Nephron (organoid): ENCODE results near the gene STRN3.
A peak's percentile ranks its signal among the peaks of the same experiment; 100 is the strongest.
"Not testable (repeated sequence)": the region's sequence is repeated elsewhere in the genome, so short reads cannot be mapped to it uniquely, and the experiment has no call there.

Experiments
- H3K27ac Mint-ChIP-seq, 3 experiments: 2 replicates each; pipeline ENCODE4 v1.8.0; 2020; ENCODE audit warnings: mixed read lengths in 3 of 3, mild to moderate bottlenecking in 2 of 3, moderate library complexity in 1 of 3
- H3K27me3 Mint-ChIP-seq: 2 replicates; pipeline ENCODE4 v1.8.0; 2021; ENCODE audit warnings: low read depth, mild to moderate bottlenecking, moderate library complexity, mixed read lengths
- H3K36me3 Mint-ChIP-seq: 2 replicates; pipeline ENCODE4 v1.8.0; 2020; ENCODE audit warnings: low read depth, mixed read lengths
- H3K4me1 Mint-ChIP-seq: 2 replicates; pipeline ENCODE4 v1.8.0; 2020; ENCODE audit warnings: mixed read lengths
- H3K4me3 Mint-ChIP-seq, 3 experiments: 2 replicates each; pipeline ENCODE4 v1.8.0; 2020; ENCODE audit warnings: mild to moderate bottlenecking in 3 of 3, mixed read lengths in 3 of 3, moderate library complexity in 2 of 3
- H3K9me3 Mint-ChIP-seq: 2 replicates; pipeline ENCODE4 v1.8.0; 2020; ENCODE audit warnings: mixed read lengths
- CTCF ChIP-seq, 3 experiments: fragments of 200-600 bp; sonication (generic); IDR thresholded peaks; one replicate each; pipeline ENCODE4 v1.5.0; 2021; ENCODE audit warnings: antibody characterized with exemption in 3 of 3; ENCODE audit not compliant: unreplicated experiment in 3 of 3

STRN3 gene

GRCh38 chr14:31060253-31060875 lies 34.2 kb upstream of the STRN3 start:
- peak overlapping the region in 1 of 3 experiments; percentile 38 for H3K27ac Mint-ChIP-seq
- H3K36me3 Mint-ChIP-seq = no peaks in the 10 kb centered on the region
- H3K27me3 Mint-ChIP-seq = no peaks in the 10 kb centered on the region
- TF ChIP-seq CTCF (IDR thresholded peaks at IDR 0.05; ENCODE audit: unreplicated experiment in 3 of 3) = no peak
- peaks cover 33% of the 10 kb centered on the region for H3K4me1 Mint-ChIP-seq
- no peak overlapping the region for H3K4me3 Mint-ChIP-seq
- H3K9me3 Mint-ChIP-seq = no peaks in the 10 kb centered on the region

GRCh38 chr14:31059152-31059924 lies 33.2 kb upstream of the STRN3 start:
- H3K4me3 Mint-ChIP-seq = peak overlapping the region in 1 of 3 experiments; percentile 51
- no peak for TF ChIP-seq CTCF (IDR thresholded peaks at IDR 0.05; ENCODE audit: unreplicated experiment in 3 of 3)
- H3K9me3 Mint-ChIP-seq = no peaks in the 10 kb centered on the region
- peak overlapping the region; percentile 9 to 75 (median 63) for H3K27ac Mint-ChIP-seq
- no peaks in the 10 kb centered on the region for H3K27me3 Mint-ChIP-seq
- H3K4me1 Mint-ChIP-seq = peaks cover 33% of the 10 kb centered on the region
- H3K36me3 Mint-ChIP-seq = no peaks in the 10 kb centered on the region

GRCh38 chr14:31057701-31058364 lies 31.7 kb upstream of the STRN3 start:
- no peak overlapping the region for H3K4me3 Mint-ChIP-seq
- H3K36me3 Mint-ChIP-seq = no peaks in the 10 kb centered on the region
- TF ChIP-seq CTCF (IDR thresholded peaks at IDR 0.05; ENCODE audit: unreplicated experiment in 3 of 3) = no peak
- H3K4me1 Mint-ChIP-seq = peaks cover 37% of the 10 kb centered on the region
- no peaks in the 10 kb centered on the region for H3K27me3 Mint-ChIP-seq
- peak overlapping the region in 2 of 3 experiments; percentile 4 to 9 for H3K27ac Mint-ChIP-seq
- no peaks in the 10 kb centered on the region for H3K9me3 Mint-ChIP-seq

- H3K4me3 Mint-ChIP-seq = no peak overlapping the region
- no peaks in the 10 kb centered on the region for H3K36me3 Mint-ChIP-seq
- no peaks in the 10 kb centered on the region for H3K27me3 Mint-ChIP-seq
- no peaks in the 10 kb centered on the region for H3K9me3 Mint-ChIP-seq
- peaks cover 37% of the 10 kb centered on the region for H3K4me1 Mint-ChIP-seq
- TF ChIP-seq CTCF (IDR thresholded peaks at IDR 0.05; ENCODE audit: unreplicated experiment in 3 of 3) = no peak
- H3K27ac Mint-ChIP-seq = no peak overlapping the region
Measured at GRCh38 chr14:31057035-31057434, 30.9 kb upstream of the STRN3 start.

- not testable (repeated sequence) for H3K4me3 Mint-ChIP-seq, H3K9me3 Mint-ChIP-seq, H3K27me3 Mint-ChIP-seq, H3K36me3 Mint-ChIP-seq
- H3K27ac Mint-ChIP-seq = peak overlapping the region in 1 of 3 experiments; percentile 20
- peaks cover 13% of the 10 kb centered on the region for H3K4me1 Mint-ChIP-seq
Measured at GRCh38 chr14:31052905-31053586, 26.9 kb upstream of the STRN3 start.

GRCh38 chr14:31051511-31051910 lies 25.3 kb upstream of the STRN3 start:
- no peak for TF ChIP-seq CTCF (IDR thresholded peaks at IDR 0.05; ENCODE audit: unreplicated experiment in 3 of 3)
- Mint-ChIP-seq H3K27me3 (no peaks in the 10 kb centered on the region), H3K36me3 (peaks cover 4% of the 10 kb centered on the region), H3K4me3 (no peak overlapping the region), H3K4me1 (peaks cover 4% of the 10 kb centered on the region), H3K9me3 (no peaks in the 10 kb centered on the region), H3K27ac (no peak overlapping the region)
